Epithelial cell of proximal tubule (primary cell): ENCODE measurements around the gene NR6A1. TPM values are rescaled to one million over a fixed set of nuclear protein-coding genes. Genes with fewer than 3 reads are reported as not detected.

Source experiments
- DNase-seq: peaks from one replicate; pipeline ENCODE4 v3.0.0-alpha.2; 2011; ENCODE audit warnings: low read depth
- H3K4me3 ChIP-seq: 2 replicates; pipeline ENCODE4 v1.5.1; 2011; ENCODE audit warnings: low read depth, mild to moderate bottlenecking, low read length
- CTCF ChIP-seq: conservative IDR thresholded peaks from 2 replicates; pipeline ENCODE4 v1.5.1; 2012; ENCODE audit warnings: low read depth, mild to moderate bottlenecking, low read length
- total RNA-seq: library from RNA; depleted of rRNA; stranded (reverse); fragments of >200 nt; gene quantifications from 2 replicates; pipeline ENCODE4 v1.2.3, GENCODE V29; 2015

NR6A1 gene
- total RNA-seq, 1 donor from 2014 or later, result 2.0 TPM

- TF ChIP-seq CTCF, result no peak
- DNase-seq, result no peak
Measured at GRCh38 chr9:124789531-124789930, 18.4 kb upstream of the NR6A1 start.

GRCh38 chr9:124788542-124789217 is 17.6 kb upstream of the NR6A1 start:
- no peak for DNase-seq
- TF ChIP-seq CTCF, result no peak
- H3K4me3 ChIP-seq, result no peak overlapping the region

More at GRCh38 chr9:124789531-124789930, 18.4 kb upstream of the NR6A1 start:
- H3K4me3 ChIP-seq, result no peak overlapping the region

GRCh38 chr9:124786881-124787573 is 15.9 kb upstream of the NR6A1 start:
- no peak for DNase-seq
- H3K4me3 ChIP-seq, result no peak overlapping the region

GRCh38 chr9:124784509-124784908 is 13.4 kb upstream of the NR6A1 start:
- no peak overlapping the region for H3K4me3 ChIP-seq
- no peak for TF ChIP-seq CTCF
- no peak for DNase-seq

More at GRCh38 chr9:124786881-124787573, 15.9 kb upstream of the NR6A1 start:
- no peak for TF ChIP-seq CTCF

GRCh38 chr9:124783830-124784229 is 12.7 kb upstream of the NR6A1 start:
- no peak overlapping the region for H3K4me3 ChIP-seq
- no peak for TF ChIP-seq CTCF
- DNase-seq, result no peak

GRCh38 chr9:124782661-124783574 is 11.8 kb upstream of the NR6A1 start:
- DNase-seq, result no peak
- TF ChIP-seq CTCF, result no peak
- H3K4me3 ChIP-seq, result no peak overlapping the region
